Loucy (cell line): Measurements from ENCODE around the gene CCDC57.

Experiments used
- EZH2phosphoT487 ChIP-seq: fragments of 200-600 bp; IDR thresholded peaks from 2 replicates; pipeline ENCODE4 v1.6.1; 2018; ENCODE audit warnings: antibody characterized with exemption, mild to moderate bottlenecking, moderate library complexity, borderline replicate concordance
- TF ChIP-seq, protein P1 (sequence below): fragments of 200-600 bp; sonication (generic); conservative IDR thresholded peaks from 2 replicates; pipeline ENCODE4 v1.5.1; 2014; ENCODE audit warnings: mild to moderate bottlenecking, antibody characterized with exemption, low read length

DNA sequence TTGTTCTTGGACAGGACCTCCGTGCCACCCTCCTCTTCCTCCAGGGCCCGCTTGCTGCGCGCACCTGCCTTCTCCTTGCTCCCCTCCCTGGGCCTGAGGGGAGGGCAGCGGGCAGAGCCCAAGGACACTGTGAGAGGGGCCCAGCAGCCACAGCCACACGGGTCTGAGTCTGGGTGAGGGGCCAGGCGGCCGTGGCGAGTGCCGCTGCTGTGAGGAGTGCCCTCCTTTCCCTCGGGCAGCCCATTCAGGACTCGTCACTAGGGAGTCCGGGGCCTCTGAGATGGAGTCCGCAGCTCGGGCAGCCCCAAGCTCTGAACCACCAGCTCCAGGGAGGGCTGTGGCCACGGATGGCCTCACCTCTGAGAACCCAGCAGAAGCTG is 152.7 kb downstream of the CCDC57 start:
- TF ChIP-seq, protein P1, sequence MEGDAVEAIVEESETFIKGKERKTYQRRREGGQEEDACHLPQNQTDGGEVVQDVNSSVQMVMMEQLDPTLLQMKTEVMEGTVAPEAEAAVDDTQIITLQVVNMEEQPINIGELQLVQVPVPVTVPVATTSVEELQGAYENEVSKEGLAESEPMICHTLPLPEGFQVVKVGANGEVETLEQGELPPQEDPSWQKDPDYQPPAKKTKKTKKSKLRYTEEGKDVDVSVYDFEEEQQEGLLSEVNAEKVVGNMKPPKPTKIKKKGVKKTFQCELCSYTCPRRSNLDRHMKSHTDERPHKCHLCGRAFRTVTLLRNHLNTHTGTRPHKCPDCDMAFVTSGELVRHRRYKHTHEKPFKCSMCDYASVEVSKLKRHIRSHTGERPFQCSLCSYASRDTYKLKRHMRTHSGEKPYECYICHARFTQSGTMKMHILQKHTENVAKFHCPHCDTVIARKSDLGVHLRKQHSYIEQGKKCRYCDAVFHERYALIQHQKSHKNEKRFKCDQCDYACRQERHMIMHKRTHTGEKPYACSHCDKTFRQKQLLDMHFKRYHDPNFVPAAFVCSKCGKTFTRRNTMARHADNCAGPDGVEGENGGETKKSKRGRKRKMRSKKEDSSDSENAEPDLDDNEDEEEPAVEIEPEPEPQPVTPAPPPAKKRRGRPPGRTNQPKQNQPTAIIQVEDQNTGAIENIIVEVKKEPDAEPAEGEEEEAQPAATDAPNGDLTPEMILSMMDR: no peak
- no peak for TF ChIP-seq EZH2phosphoT487
